Stimulated activated naive CD8-positive, alpha-beta T cell treated with anti-CD3 and anti-CD28 coated beads, Interleukin-15, Interleukin-2, amounts not matched to agents 100 U/mL and 50 U/mL, for 24 hours (primary cell): Measurements from ENCODE around the gene CTNNBL1.

Experiments used
- ATAC-seq: fragments of 150-1000 bp; cut with Tn5 transposase; one replicate; pipeline ENCODE4 v1.10.0; 2021
- DNase-seq: peaks from one replicate; pipeline ENCODE4 v3.0.0; 2021

The CTNNBL1 gene

GRCh38 chr20:37879843-37880242 lies 186.0 kb downstream of the CTNNBL1 start:
- ATAC-seq, result no peak
- no peak for DNase-seq

GRCh38 chr20:37880726-37881591 lies 187.1 kb downstream of the CTNNBL1 start:
- ATAC-seq, result no peak
- DNase-seq, result no peak

DNA sequence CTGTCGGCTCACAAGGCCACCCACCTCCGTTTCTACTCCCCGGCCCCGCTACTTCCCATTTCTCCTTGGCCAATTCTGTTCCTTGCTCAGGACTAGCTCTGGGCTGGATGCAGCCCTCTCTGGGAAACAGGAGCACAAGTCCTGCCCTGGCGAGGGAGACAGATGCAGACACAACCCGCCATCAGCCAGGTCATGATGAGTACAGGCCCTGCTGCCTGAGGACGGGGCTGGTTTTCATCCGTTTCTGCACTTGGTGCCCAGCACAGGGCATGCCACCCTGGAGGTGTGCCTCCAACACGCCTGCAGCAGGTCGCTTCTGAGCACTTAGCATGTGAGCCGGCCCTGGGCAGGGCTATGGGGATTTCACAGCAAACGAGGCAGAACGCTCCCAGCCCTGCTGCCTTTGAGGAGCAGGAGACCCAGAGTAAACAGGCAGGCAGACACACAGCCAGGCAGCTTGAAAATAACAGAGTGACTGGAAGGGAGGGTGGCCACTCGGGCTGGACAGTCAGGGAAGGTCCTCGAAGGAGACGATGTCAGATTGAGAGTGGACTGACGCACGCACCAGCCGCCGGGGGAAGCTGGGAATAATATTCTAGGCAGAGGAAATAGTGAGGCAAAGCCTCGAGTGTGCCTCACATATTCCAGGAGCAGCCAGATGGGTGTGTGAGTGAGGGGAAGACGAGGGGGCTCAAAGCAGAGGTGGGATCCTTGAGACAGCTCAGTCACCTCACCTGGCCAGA lies 187.9 kb downstream of the CTNNBL1 start:
- DNase-seq (no peak), ATAC-seq (no peak)

GRCh38 chr20:37882961-37883712 lies 189.3 kb downstream of the CTNNBL1 start:
- ATAC-seq (no peak), DNase-seq (no peak)

GRCh38 chr20:37885042-37885441 lies 191.2 kb downstream of the CTNNBL1 start:
- no peak for DNase-seq
- no peak for ATAC-seq

- DNase-seq, result no peak
Measured at GRCh38 chr20:37885593-37886503, 192.0 kb downstream of the CTNNBL1 start.

DNA sequence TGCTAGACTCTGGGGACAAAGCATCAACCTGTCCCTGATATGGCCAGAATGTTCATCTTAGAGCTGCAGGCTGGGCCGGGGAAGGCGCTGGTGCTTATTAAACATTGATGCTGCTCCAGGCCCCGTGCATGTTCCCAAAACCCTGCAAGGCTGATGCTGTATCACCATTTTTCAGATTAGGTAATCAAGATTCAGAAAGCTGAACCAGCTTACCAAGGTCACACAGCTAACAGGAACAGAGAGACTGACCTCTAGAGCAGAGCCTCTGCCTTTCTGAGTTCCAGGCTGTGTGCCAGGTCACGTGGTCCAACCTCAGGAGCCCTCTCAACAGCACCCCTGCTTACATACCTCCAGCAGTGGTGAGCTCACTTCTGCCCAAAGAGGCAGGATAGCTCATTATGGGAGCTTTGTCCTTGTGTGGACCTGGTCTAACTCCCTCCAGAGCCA lies 193.0 kb downstream of the CTNNBL1 start:
- ATAC-seq (no peak), DNase-seq (no peak)

More at GRCh38 chr20:37885593-37886503, 192.0 kb downstream of the CTNNBL1 start:
- ATAC-seq, result no peak

DNA sequence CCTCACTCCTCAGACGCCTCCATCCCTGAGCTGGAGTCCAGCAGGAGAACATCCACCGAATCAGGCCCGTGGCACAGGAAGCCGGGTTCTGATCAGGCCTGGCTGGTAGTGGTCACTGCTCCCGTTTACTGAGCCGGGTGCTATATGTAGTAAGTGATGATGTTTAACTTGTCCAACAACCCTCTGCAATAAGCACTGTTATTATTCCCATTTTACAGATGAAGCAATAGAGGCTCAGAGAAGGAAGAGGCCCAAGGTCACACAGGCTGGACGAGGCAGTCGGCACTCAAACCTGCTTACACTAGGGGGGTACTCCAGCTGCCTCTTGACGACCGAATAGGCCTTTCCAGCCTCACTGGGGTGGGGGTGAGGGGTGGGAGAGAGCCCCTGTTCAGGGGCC lies 194.8 kb downstream of the CTNNBL1 start:
- no peak for DNase-seq
- ATAC-seq, result no peak

GRCh38 chr20:37890108-37890507 lies 196.3 kb downstream of the CTNNBL1 start:
- ATAC-seq (no peak), DNase-seq (no peak)

GRCh38 chr20:37890643-37891042 lies 196.8 kb downstream of the CTNNBL1 start:
- no peak for ATAC-seq
- DNase-seq, result no peak

- ATAC-seq (no peak), DNase-seq (no peak)
Measured at GRCh38 chr20:37892001-37892400, 198.2 kb downstream of the CTNNBL1 start.

DNA sequence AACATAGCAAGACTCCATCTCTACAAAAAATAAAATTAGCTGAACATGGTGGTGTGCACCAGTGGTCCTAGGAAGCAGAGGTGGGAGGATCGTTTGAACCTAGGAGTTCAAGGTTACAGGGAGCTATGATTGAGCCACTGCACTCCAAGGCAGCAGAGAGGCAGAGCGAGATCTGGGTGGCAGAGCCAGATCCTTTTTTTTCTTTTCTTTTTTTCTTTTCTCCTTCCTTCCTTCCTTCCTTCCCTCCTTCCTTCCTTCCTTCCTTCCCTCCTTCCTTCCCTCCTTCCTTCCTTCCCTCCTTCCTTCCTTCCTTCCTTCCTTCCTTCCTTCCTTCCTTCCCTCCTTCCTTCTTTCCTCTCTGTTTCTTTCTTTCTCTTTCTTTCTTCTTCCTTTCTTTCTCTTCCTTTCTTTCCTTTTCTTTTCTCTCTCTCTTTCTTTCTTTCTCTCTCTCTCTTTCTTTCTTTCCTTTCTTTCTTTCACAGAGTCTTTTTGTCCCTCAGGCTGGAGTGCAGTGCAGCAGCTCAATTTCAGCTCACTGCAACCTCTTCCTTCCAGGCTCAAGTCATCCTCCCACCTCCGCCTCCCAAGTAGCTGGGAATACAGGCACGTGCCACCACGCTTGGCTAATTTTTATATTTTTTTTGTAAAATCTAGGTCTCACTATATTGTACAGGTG lies 199.9 kb downstream of the CTNNBL1 start:
- no peak for ATAC-seq
- no peak for DNase-seq

GRCh38 chr20:37894454-37894853 lies 200.6 kb downstream of the CTNNBL1 start:
- DNase-seq, result no peak
- no peak for ATAC-seq

GRCh38 chr20:37895166-37895565 lies 201.3 kb downstream of the CTNNBL1 start:
- no peak for DNase-seq
- no peak for ATAC-seq

- no peak for DNase-seq
- ATAC-seq, result no peak
Measured at GRCh38 chr20:37896932-37897548, 203.2 kb downstream of the CTNNBL1 start.

DNA sequence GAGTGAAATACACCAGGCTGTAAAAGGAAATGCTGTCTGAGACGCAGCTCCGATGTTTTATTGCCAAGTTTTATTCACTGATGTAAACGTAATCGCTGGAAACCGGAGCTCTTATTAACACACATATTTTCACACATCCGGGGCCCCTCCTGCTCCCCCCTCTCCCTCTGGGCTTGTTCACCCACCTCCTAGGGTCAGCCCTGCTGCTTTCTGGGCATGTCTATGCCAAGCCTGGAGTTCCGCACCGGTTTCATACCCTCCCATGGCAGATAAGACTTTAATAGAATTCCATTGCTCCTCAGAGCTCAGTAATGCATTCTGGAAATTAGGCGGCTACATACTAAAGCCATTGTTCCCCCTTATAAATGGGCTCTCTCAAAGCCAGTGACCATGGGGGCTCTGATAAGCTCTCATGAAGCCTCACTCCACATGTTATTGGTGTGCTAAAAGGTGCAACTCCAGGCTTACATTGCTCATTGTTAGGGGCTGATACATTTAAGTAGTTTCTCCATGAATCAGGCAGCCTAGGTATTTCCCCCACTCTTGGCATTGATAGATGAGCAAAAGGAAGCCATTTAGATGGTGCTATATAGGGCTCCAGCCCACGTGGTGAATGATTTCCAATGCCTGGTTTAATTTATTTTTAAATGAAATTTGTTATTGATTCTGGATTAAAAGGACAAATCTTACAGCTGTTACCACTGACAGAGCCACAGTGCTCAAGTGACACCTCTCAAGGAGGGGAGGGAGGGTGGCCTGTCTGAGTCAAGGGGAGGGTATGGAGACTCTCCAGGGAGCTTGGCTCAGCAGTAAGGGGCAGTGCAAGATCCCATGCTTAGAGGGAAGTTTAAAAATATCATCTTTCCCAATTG lies 204.6 kb downstream of the CTNNBL1 start:
- DNase-seq (no peak), ATAC-seq (peak; percentile 86)

GRCh38 chr20:37899105-37900045 lies 205.5 kb downstream of the CTNNBL1 start:
- ATAC-seq (no peak), DNase-seq (no peak)

DNA sequence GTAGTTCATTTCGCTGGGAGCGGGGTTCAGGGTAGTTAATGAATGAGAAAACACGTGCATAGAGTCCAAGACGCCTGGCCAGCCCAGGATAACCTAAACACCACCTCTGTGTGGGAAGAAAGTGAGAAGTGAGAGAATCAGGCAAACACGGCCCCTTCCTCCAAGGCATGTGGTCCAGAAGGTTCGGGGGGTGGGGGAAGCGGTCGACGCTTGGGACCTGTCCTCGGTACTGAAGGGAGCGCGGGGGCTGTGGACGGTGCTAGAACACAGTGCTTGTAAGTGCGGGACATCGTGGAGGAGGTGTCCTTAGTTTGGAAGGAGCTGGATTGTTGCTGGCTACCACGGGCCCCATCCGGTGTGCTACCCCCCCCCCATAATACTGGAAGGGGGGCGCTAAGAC lies 207.4 kb downstream of the CTNNBL1 start:
- ATAC-seq (no peak), DNase-seq (no peak)
